A172 (cell line): ENCODE measurements around the gene MACROH2A1. TPM values are rescaled to one million over a fixed set of nuclear protein-coding genes. Genes with fewer than 3 reads are reported as not detected.

Source experiments
- DNase-seq: peaks from one replicate; pipeline ENCODE4 v3.0.0-alpha.2; 2015; ENCODE audit warnings: low spot score
- total RNA-seq: library from RNA; depleted of rRNA; stranded (reverse); fragments of >200 nt; shearing (Covaris generic); gene quantifications from 2 replicates; pipeline ENCODE4 v1.2.3, GENCODE V29; 2014

The MACROH2A1 gene
- total RNA-seq, 1 experiment from 2014 or later, result 388 TPM

GRCh38 chr5:135398160-135398854 lies 724 bp downstream of the MACROH2A1 start:
- DNase-seq, result peak; percentile 49

- no peak for DNase-seq
These were observed 1.9 kb downstream of the MACROH2A1 start for GRCh38 chr5:135397084-135397483.

GRCh38 chr5:135396459-135397055 lies 2.5 kb downstream of the MACROH2A1 start:
- no peak for DNase-seq

GRCh38 chr5:135395866-135396265 lies 3.2 kb downstream of the MACROH2A1 start:
- DNase-seq, result no peak

- no peak for DNase-seq
These were observed 3.6 kb downstream of the MACROH2A1 start for GRCh38 chr5:135395451-135395850.

GRCh38 chr5:135394095-135394494 lies 4.9 kb downstream of the MACROH2A1 start:
- no peak for DNase-seq

GRCh38 chr5:135393691-135394090 lies 5.3 kb downstream of the MACROH2A1 start:
- peak; percentile 15 for DNase-seq

GRCh38 chr5:135393229-135393628 lies 5.8 kb downstream of the MACROH2A1 start:
- DNase-seq, result no peak

- DNase-seq, result no peak
These were observed 6.8 kb downstream of the MACROH2A1 start for GRCh38 chr5:135392256-135392655.

- DNase-seq, result no peak
These were observed 7.2 kb downstream of the MACROH2A1 start for GRCh38 chr5:135391869-135392255.

GRCh38 chr5:135391116-135391868 lies 7.7 kb downstream of the MACROH2A1 start:
- peak; percentile 55 for DNase-seq

- no peak for DNase-seq
These were observed 10.1 kb downstream of the MACROH2A1 start for GRCh38 chr5:135388860-135389435.

GRCh38 chr5:135387629-135387960 lies 11.4 kb downstream of the MACROH2A1 start:
- no peak for DNase-seq

GRCh38 chr5:135386886-135387628 lies 12.0 kb downstream of the MACROH2A1 start:
- DNase-seq, result peak; percentile 84

GRCh38 chr5:135386096-135386495 lies 12.9 kb downstream of the MACROH2A1 start:
- DNase-seq, result peak; percentile 11

- no peak for DNase-seq
These were observed 13.5 kb downstream of the MACROH2A1 start for GRCh38 chr5:135385576-135385975.

- DNase-seq, result no peak
These were observed 14.1 kb downstream of the MACROH2A1 start for GRCh38 chr5:135384898-135385297.

GRCh38 chr5:135383803-135384495 lies 15.1 kb downstream of the MACROH2A1 start:
- no peak for DNase-seq

GRCh38 chr5:135382981-135383380 lies 16.1 kb downstream of the MACROH2A1 start:
- DNase-seq, result no peak

- DNase-seq, result no peak
These were observed 16.8 kb downstream of the MACROH2A1 start for GRCh38 chr5:135382106-135382790.
